Left lobe of liver (tissue), 2 donors: ENCODE data around the gene KRT86. TPM values are rescaled to one million over a fixed set of nuclear protein-coding genes. Genes with fewer than 3 reads are reported as not detected.
"Not testable (repeated sequence)": the region's sequence is repeated elsewhere in the genome, so short reads cannot be mapped to it uniquely, and the experiment has no call there.

ENCODE experiments used
- ATAC-seq: fragments of 200-7000 bp; cut with Tn5 transposase; one replicate; pipeline ENCODE4 v1.9.1; 2020; ENCODE audit warnings: mild to moderate bottlenecking, moderate library complexity
- DNase-seq: peaks from one replicate; pipeline ENCODE4 v3.0.0-alpha.2; 2020; ENCODE audit warnings: low spot score
- total RNA-seq: library from RNA; stranded (reverse); gene quantifications from one replicate; pipeline ENCODE4 v1.2.1, GENCODE V29; 2021
- donor health status: DM: no; HTN: no; CAD: no; lungs with moderate emphysema.
- donor health status: DM: no; HTN: yes; CAD: no.

KRT86 gene
- total RNA-seq, 1 donor from 2014 or later, result not detected

GRCh38 chr12:52250048-52250990 is 24.1 kb upstream of the KRT86 start:
- no peak for ATAC-seq
- DNase-seq, result no peak

- DNase-seq (no peak), ATAC-seq (no peak)
These were observed 22.9 kb upstream of the KRT86 start for GRCh38 chr12:52251367-52252051.

GRCh38 chr12:52252175-52252615 is 22.2 kb upstream of the KRT86 start:
- not testable (repeated sequence) for DNase-seq, ATAC-seq

DNA sequence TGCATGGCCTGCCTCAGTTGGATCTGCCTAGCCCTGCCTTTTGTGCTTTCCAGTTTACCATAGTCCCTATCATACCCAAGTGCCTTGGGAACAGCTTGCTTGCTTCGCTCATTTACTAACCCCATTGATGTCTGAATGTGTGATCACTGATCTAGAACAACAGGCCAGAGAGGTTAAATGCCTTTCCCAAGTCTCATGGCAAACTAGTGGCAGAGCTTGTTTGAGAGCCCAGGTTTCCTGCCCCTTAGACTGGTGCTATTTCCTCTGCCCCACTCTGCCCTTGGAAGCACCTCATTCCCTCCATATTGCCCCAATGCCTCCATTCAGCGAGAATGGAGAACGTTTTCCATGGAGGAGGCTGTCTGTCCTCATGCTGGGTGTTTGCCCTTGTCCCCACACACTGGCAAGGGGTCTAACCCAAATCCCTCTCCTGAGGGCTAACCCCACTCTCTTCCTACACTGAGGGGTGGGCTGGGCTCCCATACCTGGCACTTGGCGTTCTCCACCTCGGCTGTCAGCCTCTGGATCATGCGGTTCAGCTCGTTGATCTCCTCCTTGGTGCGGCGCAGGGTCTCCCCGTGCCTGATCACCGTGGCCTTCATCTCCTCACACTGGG is 21.6 kb upstream of the KRT86 start:
- DNase-seq (no peak), ATAC-seq (no peak)

- DNase-seq, result no peak
These were observed 20.9 kb upstream of the KRT86 start for GRCh38 chr12:52253391-52254179.

GRCh38 chr12:52254180-52254964 is 20.1 kb upstream of the KRT86 start:
- DNase-seq, result no peak
- no peak for ATAC-seq

More at GRCh38 chr12:52253391-52254179, 20.9 kb upstream of the KRT86 start:
- no peak for ATAC-seq

- ATAC-seq (no peak), DNase-seq (no peak)
These were observed 19.3 kb upstream of the KRT86 start for GRCh38 chr12:52254965-52255751.

GRCh38 chr12:52255926-52256583 is 18.4 kb upstream of the KRT86 start:
- ATAC-seq, result no peak
- DNase-seq, result no peak

DNA sequence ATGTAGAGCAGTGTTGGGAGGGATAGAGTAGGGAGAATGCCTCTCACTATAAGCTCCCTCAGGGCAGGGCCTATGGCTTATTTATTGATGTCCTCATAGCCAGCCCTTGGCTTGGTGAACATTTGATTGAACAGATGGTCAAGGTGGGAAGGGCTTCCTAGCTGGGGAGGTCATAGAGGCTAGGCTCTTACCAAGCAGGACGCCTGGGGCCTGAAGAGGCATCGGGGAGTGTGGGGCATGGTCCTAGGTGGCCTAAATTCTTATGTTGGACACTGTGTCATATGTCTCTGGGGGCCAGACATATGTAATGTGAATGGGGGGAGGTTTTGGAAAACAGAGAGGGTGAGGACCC is 17.9 kb upstream of the KRT86 start:
- DNase-seq, result no peak
- no peak for ATAC-seq

- no peak for ATAC-seq
These were observed 17.3 kb upstream of the KRT86 start for GRCh38 chr12:52257074-52257551.

GRCh38 chr12:52257922-52258321 is 16.5 kb upstream of the KRT86 start:
- not testable (repeated sequence) for DNase-seq, ATAC-seq

More at GRCh38 chr12:52257074-52257551, 17.3 kb upstream of the KRT86 start:
- DNase-seq, result no peak

- ATAC-seq (peak; percentile 22), DNase-seq (no peak)
These were observed 16.0 kb upstream of the KRT86 start for GRCh38 chr12:52258335-52258901.

DNA sequence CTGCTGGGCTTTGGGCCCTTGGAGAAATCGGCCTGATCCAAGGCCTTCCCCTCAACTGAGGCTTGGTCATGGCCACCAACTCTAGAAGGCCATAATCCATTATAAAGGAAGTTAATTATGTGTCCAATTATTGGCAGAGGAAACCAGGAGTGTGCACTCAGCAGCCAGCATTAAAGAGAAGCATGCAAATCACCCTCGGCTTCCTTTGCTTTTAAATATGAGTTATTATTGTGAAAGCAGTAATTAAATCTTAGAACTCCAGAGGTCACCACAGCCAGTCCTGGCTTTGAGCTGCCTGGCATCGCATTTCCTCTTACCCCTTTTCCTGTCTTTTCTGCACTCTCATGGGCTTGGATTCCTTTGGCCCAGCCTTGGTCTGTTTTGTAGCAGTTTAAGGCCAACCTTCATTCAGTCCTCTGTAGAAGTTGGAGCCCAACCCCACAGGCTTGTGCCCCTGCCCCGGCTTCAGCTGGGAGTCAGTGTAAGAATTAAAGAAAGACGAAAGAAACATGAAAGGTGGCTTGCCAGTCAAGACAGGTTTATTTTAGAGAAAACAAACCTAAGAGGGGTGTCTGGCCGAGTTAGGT is 14.7 kb upstream of the KRT86 start:
- ATAC-seq (no peak), DNase-seq (no peak)

DNA sequence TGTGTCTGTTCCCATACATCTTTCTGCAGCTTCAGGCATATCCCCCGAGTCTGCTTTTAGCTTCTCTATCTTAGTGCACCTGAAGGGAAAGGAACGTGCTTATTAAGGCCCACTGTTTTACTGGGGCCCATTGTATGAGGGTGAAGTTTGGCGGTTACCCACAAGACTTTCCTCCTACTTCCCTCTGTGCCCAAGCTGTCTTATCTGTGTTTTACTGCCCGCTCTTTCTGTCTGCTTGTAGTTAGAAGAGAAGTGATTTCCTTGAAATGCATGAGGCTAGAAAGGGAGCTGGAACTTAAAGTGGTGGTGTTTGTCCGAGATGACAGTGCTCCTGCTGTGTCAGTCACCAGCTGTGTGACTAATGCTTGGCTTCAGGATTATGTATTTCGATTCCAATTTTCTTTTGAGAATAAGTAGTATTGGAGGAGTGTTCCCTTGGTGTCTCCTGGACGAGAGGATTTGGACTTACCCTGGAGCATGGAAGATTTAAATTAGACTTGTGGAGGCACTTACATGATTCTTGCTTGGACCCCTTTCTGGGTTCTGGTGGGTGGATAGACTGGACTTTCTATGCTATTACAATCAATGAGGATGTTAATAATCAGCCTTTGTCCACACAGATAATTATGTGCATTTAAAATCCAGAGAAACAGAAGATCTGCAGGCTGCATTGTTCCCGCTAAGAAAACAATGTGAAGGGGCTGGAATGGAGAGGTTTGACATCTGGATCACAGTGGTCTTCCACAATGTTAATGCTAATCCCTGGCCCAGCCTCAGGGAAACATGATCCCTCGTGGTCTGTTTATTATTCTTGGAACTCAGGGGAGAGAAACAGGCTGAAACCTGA is 13.9 kb upstream of the KRT86 start:
- no peak for ATAC-seq

GRCh38 chr12:52261208-52261484 is 13.3 kb upstream of the KRT86 start:
- DNase-seq (no peak), ATAC-seq (no peak)

More for the DNA sequence above, 13.9 kb upstream of the KRT86 start:
- no peak for DNase-seq

DNA sequence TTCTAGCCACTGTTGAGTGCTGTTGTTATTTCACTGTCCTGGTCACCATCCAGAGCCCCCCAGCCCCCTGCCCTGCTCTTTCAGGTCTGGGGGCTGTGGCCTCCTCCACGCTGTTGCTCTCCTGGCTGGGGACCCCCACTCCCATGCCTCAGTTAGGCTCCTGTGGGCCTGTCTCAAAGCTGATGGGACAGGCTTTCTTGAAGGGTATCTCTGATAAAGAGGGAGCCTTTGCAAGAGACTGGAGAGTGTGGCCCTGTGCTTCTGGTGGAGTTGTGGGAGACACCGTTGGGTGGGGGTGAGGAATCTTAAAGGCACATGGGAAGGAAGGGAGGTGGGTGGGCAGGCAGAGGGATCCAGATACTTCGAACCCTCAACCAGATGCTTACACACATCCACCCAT is 12.2 kb upstream of the KRT86 start:
- ATAC-seq, result no peak
- DNase-seq, result no peak
